Cerebellar cortex (tissue), 1 donor: Measurements from ENCODE around the gene PTPN14.

Source experiments
- DNase-seq: peaks from one replicate; pipeline ENCODE4 v3.0.0-alpha.2; 2015; ENCODE audit warnings: low spot score

PTPN14 gene

DNA sequence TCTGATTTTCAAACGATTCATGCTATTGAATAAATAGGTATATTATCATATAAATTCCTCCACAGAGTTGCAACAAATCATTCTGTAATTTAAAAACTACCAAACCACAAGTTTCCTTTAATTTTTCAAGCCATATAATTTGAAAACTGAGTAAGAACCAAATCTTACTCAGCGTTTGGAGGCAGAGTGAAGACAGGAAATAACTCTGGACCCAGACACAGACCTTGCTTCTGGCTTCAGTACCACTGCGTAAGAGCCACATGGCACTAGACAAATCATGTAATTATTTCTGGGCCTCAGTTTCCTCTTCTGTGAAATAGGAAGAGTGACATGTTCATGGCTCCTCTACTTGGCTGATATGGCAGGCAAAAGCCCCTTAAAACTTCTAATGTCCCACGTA lies 188.0 kb downstream of the PTPN14 start:
- no peak for DNase-seq

DNA sequence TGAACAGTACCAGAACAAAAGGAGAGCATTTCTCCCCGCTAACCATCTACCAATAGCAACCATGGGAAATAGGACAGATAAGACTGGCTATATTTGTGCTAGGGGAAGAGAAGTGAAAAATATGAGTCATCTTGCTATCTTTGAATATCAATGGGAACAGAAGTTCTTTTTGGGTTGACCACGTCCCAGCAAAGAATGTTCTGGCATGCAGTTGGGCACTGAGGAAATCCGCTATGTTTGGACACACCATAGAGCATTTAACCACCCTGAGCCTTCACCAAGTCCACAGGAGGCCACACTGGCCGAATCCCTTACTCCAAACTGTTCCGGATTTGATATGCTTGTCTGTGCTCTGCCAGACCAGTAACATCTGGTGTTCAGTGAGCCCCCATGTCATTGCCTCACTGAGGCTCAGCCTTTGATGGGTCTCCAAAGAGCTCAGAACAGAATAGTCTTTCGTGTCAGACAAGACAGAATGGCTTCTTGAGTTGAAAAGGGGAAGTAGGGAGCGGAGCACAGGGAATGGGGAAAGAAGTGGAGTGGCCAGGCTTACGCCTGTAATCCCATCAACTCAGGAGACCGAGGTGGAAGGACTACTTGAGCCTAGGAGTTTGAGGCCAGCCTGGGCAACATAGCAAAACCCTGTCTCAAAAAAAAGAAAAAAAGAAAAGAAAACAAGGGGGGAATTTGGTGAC lies 189.1 kb downstream of the PTPN14 start:
- no peak for DNase-seq

DNA sequence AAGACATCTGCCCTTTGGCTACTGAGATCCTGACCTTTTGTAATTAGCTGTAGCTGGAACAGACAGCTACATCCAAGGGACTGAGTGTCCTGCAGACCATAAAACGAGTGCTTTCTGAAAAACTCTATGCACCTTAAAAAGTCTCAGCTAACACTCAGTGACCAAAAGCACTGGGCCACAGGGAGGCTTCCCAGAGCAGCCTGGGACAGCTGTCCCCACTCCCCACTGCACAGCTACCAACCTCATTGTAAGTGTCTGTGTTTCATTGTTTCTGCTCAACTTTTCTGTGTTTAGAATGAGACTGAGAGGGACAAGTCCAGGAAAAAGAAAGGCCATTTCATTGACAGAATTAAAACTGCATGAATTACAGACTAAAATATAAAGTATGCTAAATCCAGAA lies 189.8 kb downstream of the PTPN14 start:
- no peak for DNase-seq

DNA sequence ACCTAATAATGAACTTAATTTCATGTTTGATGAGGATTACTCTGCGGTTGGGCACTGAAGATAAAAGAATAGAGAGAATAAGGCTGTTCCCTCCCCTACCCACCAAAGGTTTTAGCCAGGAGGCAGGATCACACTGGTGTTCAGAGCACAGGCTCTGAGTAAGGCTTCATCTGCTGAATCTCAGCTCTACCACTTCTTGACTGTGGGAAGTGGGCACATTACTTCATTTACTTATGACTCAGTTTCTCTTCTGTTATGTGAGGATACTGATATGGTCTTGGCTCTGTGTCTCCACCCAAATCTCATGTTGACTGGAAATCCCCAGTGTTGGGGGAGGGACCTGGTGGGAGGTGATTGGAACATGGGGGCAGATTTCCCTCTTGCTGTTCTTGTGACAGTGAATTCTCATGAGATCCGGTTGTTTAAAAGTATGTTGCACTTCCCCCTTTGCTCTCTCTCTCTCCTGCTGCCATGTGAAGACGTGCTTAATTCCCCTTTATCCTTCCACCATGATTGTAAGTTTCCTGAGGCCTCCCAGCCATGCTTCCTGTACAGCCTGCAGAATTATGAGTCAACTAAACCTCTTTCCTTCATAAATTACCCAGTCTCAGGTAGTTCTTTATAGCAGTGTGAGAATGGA lies 190.8 kb downstream of the PTPN14 start:
- no peak for DNase-seq

DNA sequence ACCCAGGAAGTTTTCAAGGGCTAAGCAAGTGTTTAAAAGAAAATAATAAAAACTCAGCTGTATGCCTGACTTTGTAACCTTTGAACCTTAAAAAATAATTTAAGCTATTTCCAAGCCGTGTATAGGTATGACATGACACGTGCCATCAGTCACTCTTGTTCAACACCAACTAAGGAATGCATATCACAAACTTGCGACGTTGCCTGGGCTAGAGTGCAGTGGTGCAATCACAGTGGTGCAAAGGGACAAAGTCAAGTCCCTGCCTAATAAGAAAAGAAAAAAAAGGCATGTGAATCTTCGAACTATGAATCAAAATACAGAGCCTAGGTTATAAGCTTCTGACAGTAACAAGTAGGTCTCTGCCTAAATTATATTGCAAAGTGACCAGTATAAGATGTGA lies 191.3 kb downstream of the PTPN14 start:
- DNase-seq = no peak

DNA sequence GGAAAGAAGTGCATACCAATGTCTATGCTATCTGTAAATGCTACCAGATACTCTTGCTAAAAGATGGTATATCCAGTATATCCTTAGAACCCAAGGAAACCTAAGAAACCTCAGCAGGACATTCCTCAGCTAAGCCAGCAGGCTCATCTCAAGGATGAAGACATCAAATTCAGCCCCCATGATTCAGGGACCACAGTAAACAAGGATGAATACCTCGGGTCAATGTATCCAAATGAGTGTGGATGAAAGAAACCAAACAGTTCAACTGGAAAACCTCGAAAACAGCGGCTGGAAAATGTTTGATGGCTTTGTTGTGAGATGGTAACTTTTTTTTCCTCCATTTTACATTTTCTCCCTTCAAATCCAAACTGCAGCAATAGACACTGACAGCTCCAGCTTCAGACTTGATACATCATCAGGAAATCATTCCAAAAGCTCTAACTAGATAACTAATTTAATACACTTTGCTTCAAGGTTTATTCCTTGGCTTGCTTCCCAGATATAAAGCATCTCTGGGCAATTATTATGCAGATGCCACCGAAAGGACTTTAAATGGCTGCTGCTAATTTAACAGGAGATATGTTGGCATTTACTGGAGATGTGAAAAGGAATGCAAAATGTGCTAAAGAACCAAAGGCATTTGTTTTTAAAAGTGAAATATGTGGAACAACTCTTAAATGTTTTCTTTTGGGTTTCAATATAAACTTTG lies 196.8 kb downstream of the PTPN14 start:
- DNase-seq = no peak

DNA sequence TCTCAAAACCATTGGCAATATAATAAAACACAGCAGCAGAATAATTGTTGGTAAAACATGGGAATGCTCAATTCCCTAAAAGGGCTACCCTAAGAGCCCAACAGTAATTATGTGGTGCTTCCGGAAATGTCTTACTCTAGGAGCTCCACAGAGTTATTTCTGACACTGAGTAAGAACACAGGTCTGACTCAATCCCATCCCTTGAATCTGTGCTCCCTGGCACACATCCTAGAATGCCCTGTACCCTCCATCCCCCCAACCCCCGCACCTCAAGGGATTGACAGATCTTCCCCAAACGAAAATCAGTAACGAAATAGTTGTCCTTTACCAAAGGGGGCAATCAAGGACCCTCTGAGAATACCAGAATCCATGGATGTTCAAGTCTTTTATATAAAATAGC lies 198.6 kb downstream of the PTPN14 start:
- no peak for DNase-seq

DNA sequence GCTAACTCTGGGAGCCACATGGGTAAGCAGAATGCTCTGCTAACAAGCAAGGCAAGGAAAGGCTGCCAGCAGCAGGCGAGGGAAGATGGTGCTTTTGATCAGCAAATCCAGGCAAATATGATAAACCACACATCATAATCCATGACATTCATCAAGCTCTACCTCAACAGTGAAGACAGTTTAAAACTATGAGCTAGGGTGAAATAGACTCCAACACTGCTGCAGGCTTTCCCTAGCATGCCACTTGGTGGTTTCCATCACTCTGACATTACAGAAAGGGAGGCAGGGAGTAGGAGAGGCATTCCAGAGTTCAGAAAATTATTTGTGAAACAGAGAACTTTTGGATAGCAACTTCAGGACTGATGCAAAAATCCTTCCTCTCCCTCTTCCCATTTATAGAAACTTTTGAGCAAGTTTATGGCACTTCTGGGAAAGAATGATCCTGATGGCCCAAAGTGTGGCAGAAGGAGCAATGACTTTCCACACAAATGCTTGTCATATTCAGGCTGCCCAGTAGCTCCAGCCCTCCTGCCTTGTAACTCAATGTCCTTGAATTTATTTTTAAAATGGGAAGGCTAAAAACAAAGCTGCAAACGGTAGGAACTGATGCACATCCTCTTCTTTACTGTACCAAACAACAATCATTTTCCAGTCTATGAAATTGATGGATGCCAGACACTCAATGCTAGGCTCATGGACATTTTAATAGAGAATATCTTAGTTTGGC lies 199.7 kb downstream of the PTPN14 start:
- DNase-seq = no peak

DNA sequence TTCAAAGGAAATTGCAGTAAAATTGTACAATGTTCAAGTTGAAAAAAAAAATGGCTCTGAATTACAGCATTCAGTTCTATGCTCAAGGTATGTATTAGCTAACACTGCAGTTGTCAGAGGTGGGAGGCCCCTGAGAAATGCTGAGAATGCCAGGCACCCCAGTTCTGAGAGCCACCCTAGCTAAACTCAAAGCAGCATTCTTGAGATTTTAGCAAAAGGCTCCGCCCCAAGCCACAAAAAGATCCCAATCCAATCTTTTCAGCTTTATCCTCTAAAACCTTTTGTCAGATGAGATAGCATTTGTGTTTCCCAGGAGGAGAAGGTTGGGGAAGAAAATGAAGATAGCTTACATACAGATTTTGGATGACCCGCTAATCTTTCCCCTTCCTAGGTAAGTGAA lies 201.6 kb downstream of the PTPN14 start:
- DNase-seq = no peak

DNA sequence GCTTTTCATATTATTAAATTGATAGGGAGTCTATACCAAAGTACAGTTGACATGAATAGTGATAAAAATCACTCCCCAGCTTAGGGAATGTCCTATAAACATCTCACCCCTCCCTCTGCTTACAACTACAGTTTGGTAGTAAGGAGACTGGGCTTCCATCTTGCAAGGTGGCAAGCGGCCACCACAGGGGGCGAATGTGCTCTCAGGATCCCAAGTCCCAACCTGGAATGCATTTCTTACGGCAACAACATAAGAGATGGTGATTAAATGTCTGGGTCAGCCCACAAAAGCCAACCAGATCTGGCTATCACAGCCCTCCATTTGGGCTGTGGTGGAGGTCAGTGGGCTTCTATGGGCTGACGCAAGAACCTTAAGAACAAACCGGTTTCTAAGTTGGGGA lies 202.4 kb downstream of the PTPN14 start:
- no peak for DNase-seq

DNA sequence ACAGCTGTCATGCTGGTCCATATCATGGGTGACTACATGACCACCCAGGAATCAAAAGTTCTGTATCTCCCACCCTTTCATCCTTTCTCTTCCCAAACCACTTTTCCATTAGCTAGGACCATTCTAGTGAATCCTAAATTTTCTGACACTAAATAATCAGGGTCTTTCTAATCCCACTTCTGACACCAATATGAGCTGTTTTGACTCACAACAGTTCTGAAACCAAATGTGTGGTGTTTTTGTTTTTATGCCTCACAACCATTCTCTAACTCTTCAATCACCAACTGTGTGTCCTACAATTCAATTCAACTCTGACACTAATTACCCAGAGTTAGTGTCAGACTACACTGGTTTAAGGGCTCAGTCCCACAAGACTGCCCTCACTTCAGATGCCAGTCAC lies 206.5 kb downstream of the PTPN14 start:
- no peak for DNase-seq

DNA sequence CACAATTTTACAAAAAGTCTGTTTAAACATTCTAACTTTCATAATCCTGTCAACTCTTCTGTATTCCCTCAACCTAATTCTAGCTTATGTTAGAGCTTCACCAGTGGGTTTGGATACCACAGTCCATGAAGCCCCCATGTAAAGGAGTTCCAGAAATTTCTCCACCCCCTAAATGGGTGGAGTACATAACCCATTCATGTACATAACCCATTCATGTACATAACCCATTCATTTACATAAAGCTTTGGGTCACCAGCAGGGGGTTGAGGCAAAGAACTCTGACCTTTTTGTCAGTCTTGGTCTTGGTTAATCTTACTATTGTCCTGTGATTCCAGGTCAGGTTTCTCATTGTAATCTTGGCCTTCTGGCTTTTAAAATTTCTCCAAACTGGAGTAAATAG lies 208.9 kb downstream of the PTPN14 start:
- DNase-seq = no peak

DNA sequence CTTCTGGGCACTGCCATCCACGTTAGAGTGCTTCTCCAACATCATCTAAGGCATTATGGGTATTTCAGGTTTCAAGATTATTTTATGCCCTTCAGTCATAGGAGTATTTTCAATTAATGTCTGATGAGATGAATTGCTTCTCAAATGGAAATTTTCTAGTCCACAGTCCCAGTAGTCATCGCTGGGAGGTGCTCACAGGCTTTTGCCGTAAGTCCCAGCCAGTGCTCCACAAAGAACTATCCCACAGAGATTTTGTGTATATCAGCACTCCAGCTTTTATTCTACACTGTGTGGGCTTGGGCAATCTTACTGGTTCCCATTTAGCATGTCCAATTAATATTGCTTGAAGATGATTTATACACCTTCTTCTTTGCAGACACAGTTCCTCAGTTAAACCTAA lies 209.5 kb downstream of the PTPN14 start:
- no peak for DNase-seq

DNA sequence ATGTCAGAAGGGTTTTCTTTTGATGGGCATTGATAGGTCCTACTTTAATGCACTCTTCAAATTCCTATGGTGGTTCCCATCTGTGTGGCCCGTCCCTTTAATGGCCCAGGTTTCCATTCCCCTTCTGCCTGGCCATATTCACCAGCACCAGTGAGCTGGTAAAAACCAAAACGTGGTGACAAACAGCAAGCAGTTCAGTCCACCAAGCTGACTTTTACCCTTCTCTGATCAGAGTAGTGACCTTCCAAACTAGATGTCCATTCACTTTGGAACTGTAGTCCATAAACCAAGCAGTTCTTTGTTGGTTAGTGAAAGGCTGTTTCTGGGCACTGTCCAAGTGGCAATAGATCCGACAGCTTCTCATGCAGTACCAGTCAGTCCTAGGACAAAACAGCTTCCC lies 209.9 kb downstream of the PTPN14 start:
- DNase-seq = no peak

DNA sequence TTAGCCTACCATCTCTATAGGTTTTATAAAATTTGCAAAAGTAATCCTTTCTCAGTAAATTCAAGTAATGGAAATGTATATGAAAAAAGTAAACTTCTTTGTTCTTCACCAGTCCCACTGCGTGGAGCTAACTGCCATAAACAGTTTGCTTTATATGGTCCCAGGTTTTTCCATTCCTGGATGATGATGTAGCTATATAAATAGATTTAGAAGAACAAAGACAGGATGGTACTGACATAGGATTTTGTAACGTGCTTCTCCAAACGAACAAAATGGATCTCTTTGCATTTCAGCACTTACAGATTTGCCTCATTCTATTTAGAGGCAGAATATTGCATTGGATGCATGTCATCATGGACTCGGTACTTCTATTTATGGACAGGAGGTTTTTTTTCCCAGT lies 213.2 kb downstream of the PTPN14 start:
- no peak for DNase-seq

DNA sequence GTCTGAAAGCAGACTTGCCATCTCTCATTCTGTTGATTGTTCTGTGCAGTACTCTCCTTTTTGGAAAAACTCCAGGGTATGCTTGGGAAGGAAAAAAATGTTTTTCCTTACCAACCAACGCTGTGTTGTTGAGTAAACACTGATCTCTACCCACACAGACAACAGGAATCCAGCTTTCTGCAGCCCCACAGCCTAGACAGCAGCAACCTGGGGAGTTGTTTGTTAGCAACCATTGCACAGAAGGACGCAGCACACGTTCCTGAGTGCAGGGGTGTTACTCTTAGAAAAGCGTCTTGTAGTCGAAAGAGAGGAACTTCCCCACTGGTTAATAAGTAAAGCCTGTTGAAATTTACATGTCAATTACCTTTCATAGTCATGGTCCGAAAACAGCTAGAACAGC lies 213.9 kb downstream of the PTPN14 start:
- no peak for DNase-seq

DNA sequence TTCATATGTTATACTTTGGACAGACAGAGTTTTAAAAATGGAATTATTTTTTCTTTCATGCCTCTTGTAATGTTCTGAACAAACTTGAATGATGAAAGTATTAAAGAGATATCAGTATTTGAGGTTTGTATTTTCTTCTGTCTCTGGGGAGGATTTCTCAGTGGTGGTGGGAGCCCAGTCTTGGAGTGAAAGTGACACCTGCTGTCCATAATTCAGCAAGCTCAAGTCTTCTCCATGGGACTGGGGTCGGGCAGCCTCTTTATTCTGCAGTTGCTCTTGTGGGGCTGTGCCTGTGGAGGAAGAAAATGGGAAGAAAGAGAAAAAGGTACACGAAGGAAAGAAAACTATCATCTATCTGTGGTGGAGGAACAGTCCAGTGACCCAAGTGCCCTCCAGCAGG lies 214.4 kb downstream of the PTPN14 start:
- no peak for DNase-seq

DNA sequence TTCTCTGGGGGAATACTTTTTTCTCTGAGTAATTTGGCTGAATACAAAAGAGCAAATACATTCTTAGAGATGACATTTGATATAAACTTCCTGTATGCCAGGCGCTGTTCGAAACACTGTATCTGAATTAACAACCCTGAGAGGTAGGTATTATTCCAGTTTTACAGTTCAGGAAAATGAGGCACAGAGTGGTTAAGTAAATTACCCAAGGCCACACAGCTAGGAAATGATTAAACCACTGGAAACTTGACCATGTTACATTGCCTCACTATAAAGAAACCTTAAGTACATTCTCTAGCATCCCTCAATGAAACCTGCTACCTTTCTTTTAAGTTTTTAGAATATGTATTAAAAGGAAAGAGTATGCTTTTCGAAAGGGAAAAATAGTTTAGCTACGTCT lies 215.8 kb downstream of the PTPN14 start:
- DNase-seq = no peak

DNA sequence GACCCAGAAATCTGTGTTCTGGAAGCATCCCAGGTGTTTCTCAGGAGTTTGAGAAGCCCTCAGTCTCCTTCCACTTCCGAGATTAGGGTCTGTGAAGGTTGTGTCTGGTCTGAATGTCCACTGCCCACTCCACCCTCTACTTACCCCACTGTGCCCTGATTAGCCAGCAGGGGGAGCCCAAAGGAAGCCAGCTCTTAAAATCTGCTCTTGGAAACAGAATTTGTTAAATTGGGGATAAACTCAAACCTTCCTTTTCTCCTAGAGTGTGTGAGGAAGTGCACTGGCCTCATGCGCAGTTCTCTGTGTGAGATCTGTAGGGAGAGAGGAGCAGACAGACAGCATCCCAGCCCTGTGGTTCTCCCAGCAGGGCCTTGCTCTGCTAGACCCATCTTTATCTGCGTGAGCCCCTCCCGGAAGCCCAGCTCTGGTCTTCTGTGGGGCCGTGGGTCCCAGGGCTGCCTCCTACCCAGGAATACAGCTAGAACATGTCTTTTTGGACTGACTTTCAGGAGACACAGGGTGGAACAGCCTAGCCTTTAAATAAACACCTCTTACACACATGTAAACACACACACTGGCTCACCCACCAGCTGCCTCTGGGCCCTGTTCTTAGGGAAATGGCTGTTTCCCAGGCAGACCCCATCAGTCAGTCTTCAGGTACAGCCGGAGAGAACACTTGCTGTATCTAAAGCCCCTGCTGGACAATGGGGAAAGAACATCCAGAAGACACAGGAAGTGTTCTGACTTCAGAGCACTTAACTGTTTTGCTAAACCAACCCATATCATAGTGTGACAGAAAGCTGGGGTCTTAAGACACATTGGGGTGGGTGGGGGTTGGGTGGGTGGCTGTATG lies 218.2 kb downstream of the PTPN14 start:
- DNase-seq = peak; percentile 47

DNA sequence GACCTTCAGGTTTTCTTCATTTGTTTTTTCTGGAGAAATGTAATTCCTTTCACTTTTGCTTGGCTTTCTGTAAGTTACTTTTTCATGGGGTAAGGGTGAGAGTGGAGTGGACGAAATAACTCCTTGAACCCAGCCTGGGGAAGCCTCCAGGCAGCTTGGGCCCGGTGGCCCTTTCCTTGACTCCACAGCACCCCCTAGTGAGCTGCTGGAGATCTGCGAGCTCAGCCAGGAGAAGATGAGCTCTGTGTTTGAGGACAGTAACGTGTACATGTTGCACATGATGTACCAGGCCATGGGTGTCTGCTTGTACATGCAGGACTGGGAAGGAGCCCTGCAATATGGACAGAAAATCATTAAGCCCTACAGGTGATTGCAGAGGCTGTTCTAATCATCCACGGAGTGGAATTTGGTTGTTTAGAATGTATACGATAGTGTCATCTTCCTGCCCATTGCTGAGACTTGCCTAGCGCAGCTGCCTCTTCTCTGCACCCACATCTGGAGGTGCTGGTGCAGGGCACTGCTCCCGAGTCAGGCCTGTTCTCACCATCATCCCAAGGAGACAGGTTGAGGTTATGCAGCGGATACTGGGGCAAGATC lies 219.5 kb downstream of the PTPN14 start:
- peak; percentile 16 for DNase-seq

DNA sequence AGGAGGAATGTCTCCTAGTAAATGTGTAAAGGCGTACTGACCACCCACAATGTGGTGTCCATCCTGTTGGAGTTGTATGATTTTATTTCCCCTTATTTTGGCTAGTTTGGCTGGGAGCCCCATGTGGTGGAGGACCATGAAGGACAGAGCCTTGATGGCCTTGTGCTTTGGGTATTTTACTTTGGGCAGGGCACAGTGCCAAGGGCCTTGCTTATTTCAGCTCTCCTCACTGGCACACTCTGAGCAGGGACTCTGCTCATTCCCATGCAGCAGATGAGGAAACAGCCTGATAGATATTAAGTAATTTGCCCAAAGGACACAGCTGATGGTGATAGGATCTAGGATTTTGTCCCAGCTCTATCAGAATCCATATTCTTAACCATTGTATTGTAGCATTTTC lies 220.2 kb downstream of the PTPN14 start:
- DNase-seq = no peak

DNA sequence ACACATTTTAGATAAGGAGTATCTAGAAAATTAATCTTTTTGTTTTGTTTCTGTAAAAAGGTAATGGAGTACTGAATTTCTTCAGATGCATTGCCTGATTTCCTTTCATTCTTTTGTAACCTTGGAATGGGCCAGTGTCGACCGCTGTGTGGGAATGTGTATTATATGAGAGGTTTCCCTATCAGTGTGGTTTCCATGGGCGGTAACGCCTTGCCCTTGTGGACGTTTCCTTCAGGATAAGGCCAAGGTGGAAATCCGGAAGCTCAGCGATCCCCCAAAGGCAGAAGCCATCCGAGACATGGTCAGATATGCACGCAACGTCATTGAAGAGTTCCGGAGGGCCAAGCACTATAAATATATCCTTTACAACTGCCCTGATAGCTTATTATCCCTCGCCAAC lies 220.7 kb downstream of the PTPN14 start:
- DNase-seq = no peak
